Testis (tissue), 3 donors: Measurements from ENCODE around the gene CCBE1. TPM values are rescaled to one million over a fixed set of nuclear protein-coding genes. Genes with fewer than 3 reads are reported as not detected.

ENCODE experiments used
- DNase-seq: peaks from one replicate; pipeline ENCODE4 v3.0.0-alpha.2; 2019
- H3K27ac ChIP-seq, 2 donors: fragments of 200-600 bp; sonication (generic); one replicate each; pipeline ENCODE4 v1.5.1; 2019
- H3K27me3 ChIP-seq: fragments of 200-600 bp; sonication (generic); one replicate; pipeline ENCODE4 v1.5.1; 2019
- H3K36me3 ChIP-seq: fragments of 200-600 bp; sonication (generic); one replicate; pipeline ENCODE4 v1.5.1; 2017; ENCODE audit warnings: low read depth; ENCODE audit errors: missing control alignments
- H3K4me1 ChIP-seq: fragments of 200-600 bp; sonication (generic); one replicate; pipeline ENCODE4 v1.5.1; 2019
- H3K4me3 ChIP-seq, 2 donors: fragments of 200-600 bp; sonication (generic); one replicate each; pipeline ENCODE4 v1.5.1; 2017 to 2019
- H3K9me3 ChIP-seq: fragments of 200-600 bp; sonication (generic); one replicate; pipeline ENCODE4 v1.5.1; 2017
- CTCF ChIP-seq, 3 experiments: fragments of 450-650 bp in 2 of 3; fragments of 200-600 bp in 1 of 3; sonication (generic) in 1 of 3; IDR thresholded peaks; one replicate each; pipeline ENCODE4 v1.5.1; 2016 to 2019; ENCODE audit warnings: antibody characterized with exemption in 3 of 3, mild to moderate bottlenecking in 2 of 3, moderate library complexity in 1 of 3
- POLR2A ChIP-seq: fragments of 450-650 bp; IDR thresholded peaks from one replicate; pipeline ENCODE4 v1.6.1; 2017; ENCODE audit warnings: antibody characterized with exemption, mild to moderate bottlenecking, moderate library complexity
- WGBS, 2 donors: methylation state at CpG; one replicate each; pipeline ENCODE4 v1.1.5; 2018; 5-methylcytosine and 5-hydroxymethylcytosine counted together
- intact Hi-C: fragments of 100-400 bp; cut with DNase I; formaldehyde crosslinking; loops from one replicate; pipeline ENCODE4 v1.15.1; 2023; ENCODE audit warnings: low total_unique reads
- polyA plus RNA-seq: library from polyadenylated mRNA; stranded (reverse); fragments of 350-450 nt; fragmentation: Illumina TruSeq; extraction: RNeasy Lipid Tissue Mini Kit (QIAGEN cat#74804); gene quantifications from one replicate; pipeline ENCODE4 v1.2.3, GENCODE V29; 2014; ENCODE audit warnings: low read depth, low replicate concordance; ENCODE audit not compliant: insufficient read depth
- total RNA-seq, 2 donors: library from RNA; depleted of rRNA; stranded (reverse); fragments of >200 nt; gene quantifications; one replicate each; pipeline ENCODE4 v1.2.3, GENCODE V29; 2016

The CCBE1 gene
- total and polyA plus RNA-seq, 3 donors from 2014 or later = 1.8 to 2.6 (median 1.9) TPM

GRCh38 chr18:59554796-59555335 is 142.4 kb downstream of the CCBE1 start:
- DNase-seq = no peak
- Histone ChIP-seq H3K4me3 (no peak overlapping the region), H3K4me1 (no peaks in the 10 kb centered on the region), H3K27me3 (no peaks in the 10 kb centered on the region), H3K27ac (no peak overlapping the region), H3K9me3 (no peaks in the 10 kb centered on the region), H3K36me3 (no peaks in the 10 kb centered on the region)
- TF ChIP-seq POLR2A = no peak
- no peak for TF ChIP-seq CTCF (IDR thresholded peaks at IDR 0.05)
- WGBS, 2 donors = 85 to 87% methylated on average over 2 of the region's 2 CpGs
- intact Hi-C loops = no loop called here

- intact Hi-C loops = no loop called here
- TF ChIP-seq CTCF (IDR thresholded peaks at IDR 0.05) (no peak), POLR2A (no peak)
- DNase-seq = no peak
- WGBS, 2 donors = 75 to 84% methylated on average over 5 of the region's 5 CpGs
- H3K4me1 ChIP-seq = no peaks in the 10 kb centered on the region
- no peaks in the 10 kb centered on the region for H3K9me3 ChIP-seq
- no peak overlapping the region for H3K27ac ChIP-seq
- H3K4me3 ChIP-seq = no peak overlapping the region
- no peaks in the 10 kb centered on the region for H3K36me3 ChIP-seq
- H3K27me3 ChIP-seq = no peaks in the 10 kb centered on the region
These were observed 143.9 kb downstream of the CCBE1 start for GRCh38 chr18:59553273-59553870.

GRCh38 chr18:59551902-59552635 is 145.2 kb downstream of the CCBE1 start:
- WGBS, 2 donors = 87 to 89% methylated on average over 10 of the region's 10 CpGs
- H3K27me3 ChIP-seq = no peaks in the 10 kb centered on the region
- H3K36me3 ChIP-seq = no peaks in the 10 kb centered on the region
- intact Hi-C loops = no loop called here
- no peak overlapping the region for H3K4me3 ChIP-seq
- no peak for DNase-seq
- H3K9me3 ChIP-seq = no peaks in the 10 kb centered on the region
- H3K27ac ChIP-seq = no peak overlapping the region
- H3K4me1 ChIP-seq = peaks cover 4% of the 10 kb centered on the region
- TF ChIP-seq POLR2A = no peak
- TF ChIP-seq CTCF (IDR thresholded peaks at IDR 0.05) = no peak

GRCh38 chr18:59550174-59550516 is 147.1 kb downstream of the CCBE1 start:
- H3K4me3 ChIP-seq = no peak overlapping the region
- no peak for DNase-seq
- H3K27ac ChIP-seq = no peak overlapping the region
- H3K36me3 ChIP-seq = no peaks in the 10 kb centered on the region
- no peaks in the 10 kb centered on the region for H3K27me3 ChIP-seq
- intact Hi-C loops = no loop called here
- H3K9me3 ChIP-seq = no peaks in the 10 kb centered on the region
- TF ChIP-seq CTCF (IDR thresholded peaks at IDR 0.05) = no peak
- TF ChIP-seq POLR2A = no peak
- peaks cover 4% of the 10 kb centered on the region for H3K4me1 ChIP-seq
- 85 to 88% methylated on average over 4 of the region's 4 CpGs for WGBS, 2 donors
